ENCODE measurements around the gene PARD3B. TPM values are rescaled to one million over a fixed set of nuclear protein-coding genes. Genes with fewer than 3 reads are reported as not detected.

The PARD3B gene
- total RNA-seq, 1 experiment from 2014 or later: 7.6 TPM

DNA sequence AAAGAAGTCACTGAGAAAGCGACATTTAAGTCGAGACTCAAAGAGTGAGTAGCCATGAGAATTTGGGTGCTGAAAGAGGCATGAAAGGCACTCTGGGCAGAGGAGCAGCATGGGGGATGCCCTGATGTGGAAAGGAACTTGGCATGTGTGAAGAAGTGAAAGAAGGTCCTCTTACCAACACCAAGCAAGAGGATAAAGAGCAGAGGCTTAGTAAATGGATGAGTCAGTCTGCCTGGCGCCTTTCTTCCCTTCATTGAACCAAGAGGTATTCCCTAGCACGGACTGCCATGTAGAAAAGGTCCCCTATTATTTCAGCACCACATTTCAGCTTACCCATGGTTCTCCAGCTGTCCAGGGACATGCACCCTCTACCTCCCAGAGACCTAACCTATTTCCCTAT, 915.9 kb downstream of the PARD3B start:
- CTCF ChIA-PET: no interaction called here
- H3K4me3 ChIP-seq: no peak overlapping the region
- H3K79me2 ChIP-seq (ENCODE audit: low read depth): no peaks in the 10 kb centered on the region
- no peaks in the 10 kb centered on the region for H3F3A ChIP-seq (ENCODE audit: insufficient read depth, low read depth)
- no peaks in the 10 kb centered on the region for H3K27me3 ChIP-seq (ENCODE audit: insufficient read depth, low read depth)
- POLR2A ChIA-PET (ENCODE audit: unreplicated experiment): no interaction called here
- no TSS peak for BruUV-seq (replicated peaks)
- H3K4me2 ChIP-seq: no peak overlapping the region
- no peaks in the 10 kb centered on the region for H4K20me1 ChIP-seq (ENCODE audit: insufficient read depth)
- no peaks in the 10 kb centered on the region for H3K9me3 ChIP-seq (ENCODE audit: insufficient read depth, low read depth)
- no peak for DNase-seq
- H3K27ac ChIP-seq: no peak overlapping the region
- intact Hi-C loops (cut with micrococcal nuclease; ENCODE audit: unreplicated experiment): no loop called here
- H2AFZ ChIP-seq: no peak overlapping the region
- H3K9me2 ChIP-seq (ENCODE audit: insufficient read depth): no peaks in the 10 kb centered on the region
- H3K4me1 ChIP-seq (replicated peaks; ENCODE audit: insufficient read depth): no peaks in the 10 kb centered on the region
- TF ChIP-seq, protein P1, sequence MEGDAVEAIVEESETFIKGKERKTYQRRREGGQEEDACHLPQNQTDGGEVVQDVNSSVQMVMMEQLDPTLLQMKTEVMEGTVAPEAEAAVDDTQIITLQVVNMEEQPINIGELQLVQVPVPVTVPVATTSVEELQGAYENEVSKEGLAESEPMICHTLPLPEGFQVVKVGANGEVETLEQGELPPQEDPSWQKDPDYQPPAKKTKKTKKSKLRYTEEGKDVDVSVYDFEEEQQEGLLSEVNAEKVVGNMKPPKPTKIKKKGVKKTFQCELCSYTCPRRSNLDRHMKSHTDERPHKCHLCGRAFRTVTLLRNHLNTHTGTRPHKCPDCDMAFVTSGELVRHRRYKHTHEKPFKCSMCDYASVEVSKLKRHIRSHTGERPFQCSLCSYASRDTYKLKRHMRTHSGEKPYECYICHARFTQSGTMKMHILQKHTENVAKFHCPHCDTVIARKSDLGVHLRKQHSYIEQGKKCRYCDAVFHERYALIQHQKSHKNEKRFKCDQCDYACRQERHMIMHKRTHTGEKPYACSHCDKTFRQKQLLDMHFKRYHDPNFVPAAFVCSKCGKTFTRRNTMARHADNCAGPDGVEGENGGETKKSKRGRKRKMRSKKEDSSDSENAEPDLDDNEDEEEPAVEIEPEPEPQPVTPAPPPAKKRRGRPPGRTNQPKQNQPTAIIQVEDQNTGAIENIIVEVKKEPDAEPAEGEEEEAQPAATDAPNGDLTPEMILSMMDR (conservative IDR thresholded peaks at IDR 0.05): no peak
- no peak for TF ChIP-seq EZH2 (IDR thresholded peaks at IDR 0.05; ENCODE audit: low read depth)
- no peaks in the 10 kb centered on the region for H3K36me3 ChIP-seq (ENCODE audit: low read depth)

DNA sequence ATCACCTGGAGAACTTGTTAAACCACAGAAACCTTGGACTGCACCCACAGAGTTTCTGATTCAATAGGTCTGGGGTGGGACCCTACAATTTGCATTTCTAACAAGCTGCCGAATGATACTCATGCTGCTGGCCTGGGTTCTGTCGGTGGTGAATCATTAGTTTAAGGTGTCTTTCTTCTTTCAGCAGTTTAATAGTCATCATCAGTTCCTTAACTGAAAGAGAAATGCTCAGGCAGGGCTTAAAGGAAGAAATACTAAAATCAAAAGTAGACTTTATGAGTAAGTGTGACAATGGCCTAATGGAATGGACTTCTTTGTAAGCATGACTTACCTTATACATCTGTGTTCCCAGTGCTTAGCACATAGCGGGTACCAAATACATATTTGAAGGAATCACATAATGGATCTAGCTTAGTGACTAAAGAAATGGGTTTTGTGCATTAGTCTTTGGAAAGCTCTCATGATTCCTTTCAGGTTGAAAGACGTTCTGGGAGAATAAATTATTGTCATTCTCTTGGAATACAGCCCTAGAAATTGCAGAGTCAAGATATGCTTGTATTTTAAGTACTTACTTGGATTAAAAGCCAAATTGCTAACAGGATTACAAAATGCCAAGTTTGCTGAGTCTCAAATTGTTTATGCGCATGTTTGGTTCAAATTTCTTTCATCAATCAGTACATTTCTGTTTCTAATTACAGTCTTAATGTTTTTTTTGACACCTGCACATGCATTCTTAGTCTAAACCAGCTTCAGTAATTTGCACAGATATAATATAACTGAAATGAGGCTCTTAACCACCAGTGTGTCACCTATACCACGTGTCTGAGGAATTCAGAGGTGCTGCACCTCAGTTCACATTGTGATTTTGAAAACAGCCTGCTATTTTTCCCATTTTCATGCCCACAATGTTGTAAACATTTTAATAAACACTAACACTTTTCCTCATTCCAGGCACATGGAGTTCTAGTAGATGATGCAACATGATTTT, 916.7 kb downstream of the PARD3B start:
- no peaks in the 10 kb centered on the region for H3K27me3 ChIP-seq (ENCODE audit: insufficient read depth, low read depth)
- CTCF ChIA-PET: no interaction called here
- POLR2A ChIA-PET (ENCODE audit: unreplicated experiment): no interaction called here
- H4K20me1 ChIP-seq (ENCODE audit: insufficient read depth): no peaks in the 10 kb centered on the region
- H3K9me2 ChIP-seq (ENCODE audit: insufficient read depth): no peaks in the 10 kb centered on the region
- no peak overlapping the region for H2AFZ ChIP-seq
- H3K36me3 ChIP-seq (ENCODE audit: low read depth): no peaks in the 10 kb centered on the region
- no peak overlapping the region for H3K4me3 ChIP-seq
- H3K79me2 ChIP-seq (ENCODE audit: low read depth): no peaks in the 10 kb centered on the region
- TF ChIP-seq, protein P1 (conservative IDR thresholded peaks at IDR 0.05): no peak
- TF ChIP-seq EZH2 (IDR thresholded peaks at IDR 0.05; ENCODE audit: low read depth): no peak
- H3K4me2 ChIP-seq: no peak overlapping the region
- no peaks in the 10 kb centered on the region for H3K4me1 ChIP-seq (replicated peaks; ENCODE audit: insufficient read depth)
- no peaks in the 10 kb centered on the region for H3K9me3 ChIP-seq (ENCODE audit: insufficient read depth, low read depth)
- no TSS peak for BruUV-seq (replicated peaks)
- DNase-seq: no peak
- no peak overlapping the region for H3K27ac ChIP-seq
- H3F3A ChIP-seq (ENCODE audit: insufficient read depth, low read depth): no peaks in the 10 kb centered on the region
- intact Hi-C loops (cut with micrococcal nuclease; ENCODE audit: unreplicated experiment): no loop called here

GRCh38 chr2:205462681-205463345, 917.5 kb downstream of the PARD3B start:
- no peaks in the 10 kb centered on the region for H3K36me3 ChIP-seq (ENCODE audit: low read depth)
- no peaks in the 10 kb centered on the region for H3K9me3 ChIP-seq (ENCODE audit: insufficient read depth, low read depth)
- H3K27me3 ChIP-seq (ENCODE audit: insufficient read depth, low read depth): no peaks in the 10 kb centered on the region
- H3K9me2 ChIP-seq (ENCODE audit: insufficient read depth): no peaks in the 10 kb centered on the region
- TF ChIP-seq, protein P1 (conservative IDR thresholded peaks at IDR 0.05): no peak
- TF ChIP-seq EZH2 (IDR thresholded peaks at IDR 0.05; ENCODE audit: low read depth): no peak
- intact Hi-C loops (cut with micrococcal nuclease; ENCODE audit: unreplicated experiment): no loop called here
- no peak for DNase-seq
- H3K4me3 ChIP-seq: no peak overlapping the region
- H3K4me1 ChIP-seq (replicated peaks; ENCODE audit: insufficient read depth): no peaks in the 10 kb centered on the region
- CTCF ChIA-PET: no interaction called here
- BruUV-seq (replicated peaks): no TSS peak
- no peak overlapping the region for H3K4me2 ChIP-seq
- POLR2A ChIA-PET (ENCODE audit: unreplicated experiment): no interaction called here
- H3K27ac ChIP-seq: no peak overlapping the region
- no peak overlapping the region for H2AFZ ChIP-seq
- H3F3A ChIP-seq (ENCODE audit: insufficient read depth, low read depth): no peaks in the 10 kb centered on the region
- no peaks in the 10 kb centered on the region for H4K20me1 ChIP-seq (ENCODE audit: insufficient read depth)
- no peaks in the 10 kb centered on the region for H3K79me2 ChIP-seq (ENCODE audit: low read depth)

All from PC-9 (cell line).